K562 (cell line): ENCODE results near the gene PRKCB. TPM values are rescaled to one million over a fixed set of nuclear protein-coding genes. Genes with fewer than 3 reads are reported as not detected.

ENCODE experiments used
- ATF4 ChIP-seq: fragments of 450-650 bp; formaldehyde crosslinking; IDR thresholded peaks from 2 replicates; pipeline ENCODE4 v1.4.0; 2022; ENCODE audit warnings: mild to moderate bottlenecking, moderate library complexity
- BMI1 ChIP-seq: fragments of 150-350 bp; IDR thresholded peaks from 2 replicates; pipeline ENCODE4 v1.6.1; 2014; ENCODE audit warnings: low read length
- CBFA2T3 ChIP-seq: fragments of 450-650 bp; IDR thresholded peaks from 2 replicates; pipeline ENCODE4 v1.6.1; 2017
- HEY1 ChIP-seq: fragments of 250-450 bp; sonication (Bioruptor Pico); IDR thresholded peaks from 2 replicates; pipeline ENCODE4 v1.5.0; 2020; ENCODE audit warnings: mild to moderate bottlenecking, moderate library complexity, borderline replicate concordance
- ILK ChIP-seq: fragments of 450-650 bp; IDR thresholded peaks from 2 replicates; pipeline ENCODE4 v1.6.1; 2016; ENCODE audit warnings: missing genetic modification characterization, low read depth, mild to moderate bottlenecking, missing compliant biosample characterization, moderate library complexity, borderline replicate concordance
- NCOR1 ChIP-seq: fragments of 450-650 bp; IDR thresholded peaks from 2 replicates; pipeline ENCODE4 v1.6.1; 2016; ENCODE audit warnings: mild to moderate bottlenecking, moderate library complexity
- NR4A1 ChIP-seq, 2 experiments: fragments of 250-450 bp in 1 of 2; fragments of 450-650 bp in 1 of 2; sonication (Bioruptor Pico) in 1 of 2; IDR thresholded peaks; 2 replicates each; pipeline versions ENCODE4 v1.4.0 to v1.6.1; 2016 to 2020; ENCODE audit warnings: mild to moderate bottlenecking in 2 of 2, missing compliant biosample characterization in 1 of 2, missing genetic modification characterization in 1 of 2, moderate library complexity in 1 of 2
- PML ChIP-seq: IDR thresholded peaks from 2 replicates; pipeline ENCODE4 v1.6.1; 2012; ENCODE audit warnings: low read length, inconsistent platforms
- PRDM10 ChIP-seq: fragments of 450-650 bp; IDR thresholded peaks from 2 replicates; pipeline ENCODE4 v1.6.1; 2018; ENCODE audit not compliant: partially characterized antibody
- TAF9B ChIP-seq: fragments of 450-650 bp; IDR thresholded peaks from 2 replicates; pipeline ENCODE4 v1.6.1; 2018; ENCODE audit warnings: mild to moderate bottlenecking; ENCODE audit not compliant: partially characterized antibody
- TOE1 ChIP-seq, 2 experiments: fragments of 450-650 bp in 1 of 2; sonication (generic) in 1 of 2; formaldehyde crosslinking in 1 of 2; IDR thresholded peaks; 2 replicates each; pipeline versions ENCODE4 v1.7.1 to v1.8.0; 2016 to 2022; ENCODE audit warnings: borderline replicate concordance in 2 of 2, mild to moderate bottlenecking in 2 of 2, antibody characterized with exemption in 1 of 2, inconsistent platforms in 1 of 2, low read depth in 1 of 2, missing genetic modification reagents in 1 of 2, moderate library complexity in 1 of 2
- USF1 ChIP-seq: sonication (generic); formaldehyde crosslinking; IDR thresholded peaks from 2 replicates; pipeline ENCODE4 v1.9.0; 2022; ENCODE audit warnings: mild to moderate bottlenecking, missing genetic modification reagents
- ZKSCAN8 ChIP-seq: fragments of 200-800 bp; sonication (Bioruptor generic); IDR thresholded peaks from 2 replicates; pipeline ENCODE4 v1.6.1; 2016; ENCODE audit warnings: missing genetic modification characterization, missing compliant biosample characterization
- ZNF224 ChIP-seq: sonication (generic); formaldehyde crosslinking; IDR thresholded peaks from 2 replicates; pipeline ENCODE4 v1.8.0; 2022; ENCODE audit warnings: mild to moderate bottlenecking, missing genetic modification reagents
- ZNF764 ChIP-seq: fragments of 250-450 bp; sonication (Bioruptor Pico); IDR thresholded peaks from 2 replicates; pipeline ENCODE4 v1.4.0; 2020; ENCODE audit warnings: low read depth, mild to moderate bottlenecking, moderate library complexity
- polyA plus RNA-seq, 8 experiments: library from polyadenylated mRNA; depleted of rRNA in 4 of 8; stranded (reverse) in 5 of 8; unstranded in 3 of 8; fragments of >200 nt; fragmentation: Nextera tagmentation in 2 of 8; fragmentation: Illumina TruSeq in 1 of 8; extraction: Ambion mirVana in 2 of 8; extraction: Trizol in 1 of 8; gene quantifications; 2 replicates each; pipeline versions ENCODE4 v1.2.1 to v1.2.3, GENCODE V29; 2011 to 2014; ENCODE audit warnings: inconsistent platforms in 1 of 8, missing spikeins in 1 of 8
- total RNA-seq, 7 experiments: library from RNA; depleted of rRNA in 6 of 7; stranded (reverse); fragments of >200 nt in 6 of 7; fragmentation: Illumina TruSeq in 2 of 7; extraction: Trizol in 2 of 7; gene quantifications; 2 replicates each; pipeline versions ENCODE4 v1.2.1 to v1.2.3, GENCODE V29; 2011 to 2021; ENCODE audit warnings: low replicate concordance in 1 of 7
- TF ChIP-seq, protein P1 (sequence below): fragments of 250-450 bp; sonication (Bioruptor Pico); IDR thresholded peaks from 2 replicates; pipeline ENCODE4 v1.5.0; 2021
- TF ChIP-seq, protein P2 (sequence below): sonication (generic); formaldehyde crosslinking; IDR thresholded peaks from 2 replicates; pipeline ENCODE4 v1.8.0; 2022; ENCODE audit warnings: missing genetic modification reagents, mild to moderate bottlenecking, borderline replicate concordance
- TF ChIP-seq, protein P3 (sequence below): fragments of 250-450 bp; sonication (Bioruptor Pico); IDR thresholded peaks from 2 replicates; pipeline ENCODE4 v1.5.1; 2021; ENCODE audit warnings: mild to moderate bottlenecking

PRKCB gene
- total and polyA plus RNA-seq, 9 of the 15 experiments (the other 6 are each of a cell fraction or from before 2014, with no cell fraction given): 49.9 to 276 (median 148) TPM

DNA sequence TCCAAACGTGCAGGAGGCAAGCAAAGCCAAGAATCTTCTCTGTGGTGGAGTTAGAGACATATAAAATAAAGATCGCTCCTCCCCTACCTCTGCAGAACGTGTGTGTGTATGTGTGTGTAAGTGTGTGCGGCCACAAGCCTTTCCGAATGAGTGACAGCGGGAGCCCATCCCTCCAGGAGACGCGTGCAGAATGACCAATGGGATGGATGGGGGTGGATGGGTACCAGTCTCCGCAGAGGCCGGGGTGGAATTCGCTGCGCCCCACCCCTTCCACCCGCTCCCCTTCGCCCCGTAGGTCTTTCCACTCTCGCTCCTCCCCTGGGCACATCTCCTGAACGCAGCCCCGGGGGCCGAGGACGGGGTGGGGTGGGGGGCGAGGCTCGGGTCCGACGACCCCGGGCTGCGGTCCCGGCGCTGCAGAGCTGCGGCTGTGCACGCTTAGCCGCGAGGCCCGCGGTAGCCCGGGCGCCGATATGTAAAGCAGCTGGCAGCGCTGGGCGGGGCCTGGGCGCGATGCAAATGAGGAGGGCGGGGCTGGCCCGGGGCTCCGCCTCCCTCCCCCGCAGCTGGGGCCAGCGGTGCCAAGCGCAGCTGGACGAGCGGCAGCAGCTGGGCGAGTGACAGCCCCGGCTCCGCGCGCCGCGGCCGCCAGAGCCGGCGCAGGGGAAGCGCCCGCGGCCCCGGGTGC is at the start of gene PRKCB (continued):
- TF ChIP-seq, protein P1, sequence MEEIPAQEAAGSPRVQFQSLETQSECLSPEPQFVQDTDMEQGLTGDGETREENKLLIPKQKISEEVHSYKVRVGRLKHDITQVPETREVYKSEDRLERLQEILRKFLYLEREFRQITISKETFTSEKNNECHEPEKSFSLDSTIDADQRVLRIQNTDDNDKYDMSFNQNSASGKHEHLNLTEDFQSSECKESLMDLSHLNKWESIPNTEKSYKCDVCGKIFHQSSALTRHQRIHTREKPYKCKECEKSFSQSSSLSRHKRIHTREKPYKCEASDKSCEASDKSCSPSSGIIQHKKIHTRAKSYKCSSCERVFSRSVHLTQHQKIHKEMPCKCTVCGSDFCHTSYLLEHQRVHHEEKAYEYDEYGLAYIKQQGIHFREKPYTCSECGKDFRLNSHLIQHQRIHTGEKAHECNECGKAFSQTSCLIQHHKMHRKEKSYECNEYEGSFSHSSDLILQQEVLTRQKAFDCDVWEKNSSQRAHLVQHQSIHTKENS (CRISPR knock-in tag): no peak
- TF ChIP-seq USF1 (CRISPR knock-in tag) (no peak), ZNF224 (CRISPR knock-in tag) (no peak), HEY1 (CRISPR knock-in tag) (no peak), ILK (no peak), ATF4 (CRISPR knock-in tag) (no peak), TAF9B (peak; percentile 32), PML (no peak), TOE1 (IDR thresholded peaks at IDR 0.05; ENCODE audit: borderline replicate concordance) (no peak), TOE1 (CRISPR knock-in tag; IDR thresholded peaks at IDR 0.05; ENCODE audit: borderline replicate concordance, low read depth) (no peak), BMI1 (no peak), NCOR1 (no peak), CBFA2T3 (no peak), ZNF764 (no peak), PRDM10 (peak; percentile 42), ZKSCAN8 (CRISPR knock-in tag) (no peak), NR4A1 (CRISPR knock-in tag; IDR thresholded peaks at IDR 0.05) (no peak), NR4A1 (tag; IDR thresholded peaks at IDR 0.05) (no peak)
- TF ChIP-seq, protein P2, sequence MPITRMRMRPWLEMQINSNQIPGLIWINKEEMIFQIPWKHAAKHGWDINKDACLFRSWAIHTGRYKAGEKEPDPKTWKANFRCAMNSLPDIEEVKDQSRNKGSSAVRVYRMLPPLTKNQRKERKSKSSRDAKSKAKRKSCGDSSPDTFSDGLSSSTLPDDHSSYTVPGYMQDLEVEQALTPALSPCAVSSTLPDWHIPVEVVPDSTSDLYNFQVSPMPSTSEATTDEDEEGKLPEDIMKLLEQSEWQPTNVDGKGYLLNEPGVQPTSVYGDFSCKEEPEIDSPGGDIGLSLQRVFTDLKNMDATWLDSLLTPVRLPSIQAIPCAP: no peak
- TF ChIP-seq, protein P3, sequence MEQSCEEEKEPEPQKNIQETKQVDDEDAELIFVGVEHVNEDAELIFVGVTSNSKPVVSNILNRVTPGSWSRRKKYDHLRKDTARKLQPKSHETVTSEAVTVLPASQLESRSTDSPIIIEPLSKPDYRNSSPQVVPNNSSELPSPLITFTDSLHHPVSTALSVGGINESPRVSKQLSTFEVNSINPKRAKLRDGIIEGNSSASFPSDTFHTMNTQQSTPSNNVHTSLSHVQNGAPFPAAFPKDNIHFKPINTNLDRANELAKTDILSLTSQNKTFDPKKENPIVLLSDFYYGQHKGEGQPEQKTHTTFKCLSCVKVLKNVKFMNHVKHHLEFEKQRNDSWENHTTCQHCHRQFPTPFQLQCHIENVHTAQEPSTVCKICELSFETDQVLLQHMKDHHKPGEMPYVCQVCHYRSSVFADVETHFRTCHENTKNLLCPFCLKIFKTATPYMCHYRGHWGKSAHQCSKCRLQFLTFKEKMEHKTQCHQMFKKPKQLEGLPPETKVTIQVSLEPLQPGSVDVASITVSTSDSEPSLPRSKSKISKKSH (CRISPR knock-in tag): no peak
